Thoracic aorta (tissue), 2 donors: ENCODE data around the gene FMN2. TPM values are rescaled to one million over a fixed set of nuclear protein-coding genes. Genes with fewer than 3 reads are reported as not detected.

Experiments
- ATAC-seq: fragments of 150-250 bp; one replicate; pipeline ENCODE4 v1.8.0; 2017; ENCODE audit warnings: low read depth; ENCODE audit not compliant: insufficient number of reproducible peaks, low FRiP score
- DNase-seq: peaks from one replicate; pipeline ENCODE4 v3.0.0-alpha.2; 2020; ENCODE audit warnings: low spot score
- H3K27ac ChIP-seq, 2 donors: fragments of 200-600 bp; sonication (generic); 1 replicate in 1 of 2; 2 replicates in 1 of 2; pipeline ENCODE4 v1.5.1; 2016; ENCODE audit warnings: mild to moderate bottlenecking in 2 of 2, moderate library complexity in 2 of 2
- H3K27me3 ChIP-seq: fragments of 200-600 bp; sonication (generic); replicated peaks from 2 replicates; pipeline ENCODE4 v1.6.0; 2016; ENCODE audit warnings: mild to moderate bottlenecking; ENCODE audit not compliant: insufficient read depth
- H3K36me3 ChIP-seq: fragments of 200-600 bp; sonication (generic); one replicate; pipeline ENCODE4 v1.5.1; 2016
- H3K4me1 ChIP-seq, 2 donors: fragments of 200-600 bp; sonication (generic); 1 replicate in 1 of 2; 2 replicates in 1 of 2; pipeline versions ENCODE4 v1.5.1 to v1.6.0; 2016; ENCODE audit warnings: low read depth in 2 of 2, mild to moderate bottlenecking in 1 of 2; ENCODE audit not compliant: control insufficient read depth in 1 of 2
- H3K4me3 ChIP-seq: fragments of 200-600 bp; sonication (generic); 2 replicates; pipeline ENCODE4 v1.5.1; 2016; ENCODE audit warnings: mild to moderate bottlenecking
- H3K9me3 ChIP-seq: fragments of 200-600 bp; sonication (generic); 2 replicates; pipeline ENCODE4 v1.5.1; 2016
- CTCF ChIP-seq: fragments of 200-600 bp; sonication (generic); IDR thresholded peaks from one replicate; pipeline ENCODE4 v1.5.1; 2019; ENCODE audit warnings: antibody characterized with exemption
- total RNA-seq, 2 donors: library from RNA; depleted of rRNA; stranded (reverse); fragments of >200 nt; gene quantifications; one replicate each; pipeline versions ENCODE4 v1.1.0 to v1.2.3, GENCODE V29; 2016

FMN2 gene
- total RNA-seq, 2 donors from 2014 or later = 0.14 to 0.71 TPM

- H3K4me1 ChIP-seq = no peaks in the 10 kb centered on the region
- no peak overlapping the region for H3K27ac ChIP-seq
- ATAC-seq = no peak
- no peak overlapping the region for H3K4me3 ChIP-seq
- no peaks in the 10 kb centered on the region for H3K27me3 ChIP-seq
- no peaks in the 10 kb centered on the region for H3K9me3 ChIP-seq
- TF ChIP-seq CTCF = no peak
- H3K36me3 ChIP-seq = no peaks in the 10 kb centered on the region
- DNase-seq = no peak
Observed at GRCh38 chr1:240100371-240100934, 8.8 kb downstream of the FMN2 start.

- no peaks in the 10 kb centered on the region for H3K36me3 ChIP-seq
- H3K4me3 ChIP-seq = no peak overlapping the region
- ATAC-seq (no peak), DNase-seq (no peak)
- no peak overlapping the region for H3K27ac ChIP-seq
- H3K9me3 ChIP-seq = no peaks in the 10 kb centered on the region
- no peaks in the 10 kb centered on the region for H3K4me1 ChIP-seq
- no peak for TF ChIP-seq CTCF
- no peaks in the 10 kb centered on the region for H3K27me3 ChIP-seq
Observed at GRCh38 chr1:240101306-240101705, 9.6 kb downstream of the FMN2 start.

GRCh38 chr1:240101737-240102136, 10.1 kb downstream of the FMN2 start:
- H3K36me3 ChIP-seq = no peaks in the 10 kb centered on the region
- no peaks in the 10 kb centered on the region for H3K27me3 ChIP-seq
- no peak for DNase-seq
- ATAC-seq = no peak
- H3K27ac ChIP-seq = no peak overlapping the region
- TF ChIP-seq CTCF = no peak
- H3K4me1 ChIP-seq = no peaks in the 10 kb centered on the region
- no peaks in the 10 kb centered on the region for H3K9me3 ChIP-seq
- H3K4me3 ChIP-seq = no peak overlapping the region

GRCh38 chr1:240104672-240105071, 13.0 kb downstream of the FMN2 start:
- DNase-seq (no peak), ATAC-seq (no peak)
- no peaks in the 10 kb centered on the region for H3K9me3 ChIP-seq
- H3K27me3 ChIP-seq = no peaks in the 10 kb centered on the region
- H3K4me3 ChIP-seq = no peak overlapping the region
- TF ChIP-seq CTCF = no peak
- H3K4me1 ChIP-seq = no peaks in the 10 kb centered on the region
- H3K27ac ChIP-seq = no peak overlapping the region
- H3K36me3 ChIP-seq = no peaks in the 10 kb centered on the region

- Histone ChIP-seq H3K27ac (no peak overlapping the region), H3K36me3 (no peaks in the 10 kb centered on the region), H3K9me3 (no peaks in the 10 kb centered on the region), H3K4me1 (no peaks in the 10 kb centered on the region), H3K27me3 (no peaks in the 10 kb centered on the region), H3K4me3 (no peak overlapping the region)
- no peak for DNase-seq
- ATAC-seq = no peak
- no peak for TF ChIP-seq CTCF
Observed at GRCh38 chr1:240107058-240107684, 15.5 kb downstream of the FMN2 start.
